Prostate gland (tissue), 2 donors: ENCODE results near the gene COL13A1. TPM values are rescaled to one million over a fixed set of nuclear protein-coding genes. Genes with fewer than 3 reads are reported as not detected.

Source experiments
- DNase-seq: peaks from one replicate; pipeline ENCODE4 v3.0.0-alpha.2; 2019; ENCODE audit warnings: low spot score
- H3K27ac ChIP-seq, 2 donors: fragments of 200-600 bp; sonication (generic); 2 replicates each; pipeline ENCODE4 v1.5.1; 2017 to 2019
- H3K27me3 ChIP-seq: fragments of 200-600 bp; sonication (generic); replicated peaks from 2 replicates; pipeline ENCODE4 v1.5.1; 2019; ENCODE audit not compliant: insufficient read depth
- H3K36me3 ChIP-seq, 2 donors: fragments of 200-600 bp; sonication (generic); 1 replicate in 1 of 2; 2 replicates in 1 of 2; pipeline versions ENCODE4 v1.5.1 to v1.8.1; 2017 to 2019
- H3K4me1 ChIP-seq: fragments of 200-600 bp; sonication (generic); replicated peaks from 2 replicates; pipeline ENCODE4 v1.5.1; 2019
- H3K4me3 ChIP-seq, 2 donors: fragments of 200-600 bp; sonication (generic); 2 replicates each; pipeline ENCODE4 v1.5.1; 2017 to 2019
- H3K9me3 ChIP-seq: fragments of 200-600 bp; sonication (generic); 2 replicates; pipeline ENCODE4 v1.5.1; 2017
- CTCF ChIP-seq, 4 experiments: fragments of 200-600 bp in 2 of 4; fragments of 450-650 bp in 2 of 4; sonication (generic) in 2 of 4; IDR thresholded peaks; 1 replicate in 3 of 4; 2 replicates in 1 of 4; pipeline ENCODE4 v1.5.1; 2016 to 2019; ENCODE audit warnings: antibody characterized with exemption in 4 of 4, mild to moderate bottlenecking in 2 of 4, moderate library complexity in 2 of 4
- POLR2A ChIP-seq: fragments of 450-650 bp; IDR thresholded peaks from one replicate; pipeline ENCODE4 v1.6.1; 2016; ENCODE audit warnings: antibody characterized with exemption, mild to moderate bottlenecking
- POLR2AphosphoS5 ChIP-seq: sonication (generic); formaldehyde crosslinking; IDR thresholded peaks from one replicate; pipeline ENCODE4 v1.6.1; 2017; ENCODE audit warnings: antibody characterized with exemption
- WGBS: methylation state at CpG from one replicate; pipeline ENCODE4 v1.1.5; 2018; 5-methylcytosine and 5-hydroxymethylcytosine counted together
- intact Hi-C: fragments of 100-400 bp; cut with DNase I; formaldehyde crosslinking; loops from one replicate; pipeline ENCODE4 v1.14.2; 2022
- total RNA-seq, 2 donors: library from RNA; depleted of rRNA; stranded (reverse); fragments of >200 nt; gene quantifications; one replicate each; pipeline ENCODE4 v1.1.0, GENCODE V29; 2016

Gene COL13A1
- total RNA-seq, 2 donors from 2014 or later: 2.1 to 3.0 TPM

- Histone ChIP-seq H3K27me3 (no peaks in the 10 kb centered on the region), H3K9me3 (no peaks in the 10 kb centered on the region), H3K4me3 (no peak overlapping the region), H3K36me3 (no peaks in the 10 kb centered on the region), H3K27ac (no peak overlapping the region), H3K4me1 (no peaks in the 10 kb centered on the region)
- TF ChIP-seq POLR2AphosphoS5 (no peak), CTCF (IDR thresholded peaks at IDR 0.05) (no peak), POLR2A (no peak)
- intact Hi-C loops: no loop called here
- WGBS: 49% methylated on average over 10 of the region's 10 CpGs
- DNase-seq: no peak
Measured at GRCh38 chr10:69757553-69758309, 44.0 kb upstream of the COL13A1 start.

DNA sequence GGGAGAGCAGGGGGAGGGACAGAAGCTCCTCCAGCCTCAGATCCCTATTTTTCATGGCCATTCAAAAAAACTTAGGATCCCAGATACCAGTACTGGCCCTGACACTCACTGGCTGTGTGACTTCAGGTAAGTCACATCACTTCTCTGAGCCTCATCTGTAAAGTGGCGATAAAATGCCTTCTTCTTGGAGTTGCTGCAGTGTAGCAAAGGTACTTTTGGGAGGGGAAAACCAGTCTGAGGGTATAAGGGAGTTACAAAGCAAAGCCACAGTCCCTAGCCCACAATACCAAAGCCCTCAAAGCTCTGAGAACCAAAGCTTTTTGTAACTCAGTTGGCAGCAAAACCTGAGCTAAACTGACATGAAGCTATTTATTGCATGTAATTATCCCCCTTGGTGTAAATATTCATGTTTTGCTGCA is 43.4 kb upstream of the COL13A1 start:
- H3K36me3 ChIP-seq: no peaks in the 10 kb centered on the region
- no peak overlapping the region for H3K27ac ChIP-seq
- no peaks in the 10 kb centered on the region for H3K4me1 ChIP-seq
- no peak for TF ChIP-seq POLR2AphosphoS5
- no peak for TF ChIP-seq CTCF (IDR thresholded peaks at IDR 0.05)
- no peak for TF ChIP-seq POLR2A
- no peak for DNase-seq
- H3K27me3 ChIP-seq: no peaks in the 10 kb centered on the region
- H3K4me3 ChIP-seq: no peak overlapping the region
- 89% methylated on average over 1 of the region's 1 CpG for WGBS
- H3K9me3 ChIP-seq: no peaks in the 10 kb centered on the region
- intact Hi-C loops: no loop called here

- H3K36me3 ChIP-seq: no peaks in the 10 kb centered on the region
- intact Hi-C loops: no loop called here
- H3K27ac ChIP-seq: no peak overlapping the region
- H3K27me3 ChIP-seq: no peaks in the 10 kb centered on the region
- DNase-seq: no peak
- TF ChIP-seq POLR2A (no peak), POLR2AphosphoS5 (no peak), CTCF (IDR thresholded peaks at IDR 0.05) (no peak)
- H3K4me1 ChIP-seq: no peaks in the 10 kb centered on the region
- 79% methylated on average over 6 of the region's 6 CpGs for WGBS
- H3K9me3 ChIP-seq: no peaks in the 10 kb centered on the region
- no peak overlapping the region for H3K4me3 ChIP-seq
Measured at GRCh38 chr10:69759641-69760040, 42.1 kb upstream of the COL13A1 start.

- H3K27ac ChIP-seq: no peak overlapping the region
- H3K4me3 ChIP-seq: no peak overlapping the region
- no peaks in the 10 kb centered on the region for H3K4me1 ChIP-seq
- TF ChIP-seq POLR2A (no peak), POLR2AphosphoS5 (no peak), CTCF (IDR thresholded peaks at IDR 0.05) (no peak)
- 67% methylated on average over 5 of the region's 5 CpGs for WGBS
- intact Hi-C loops: no loop called here
- no peaks in the 10 kb centered on the region for H3K36me3 ChIP-seq
- H3K9me3 ChIP-seq: no peaks in the 10 kb centered on the region
- DNase-seq: no peak
- no peaks in the 10 kb centered on the region for H3K27me3 ChIP-seq
Measured at GRCh38 chr10:69760072-69760471, 41.6 kb upstream of the COL13A1 start.

GRCh38 chr10:69761320-69761719 is 40.4 kb upstream of the COL13A1 start:
- H3K27me3 ChIP-seq: no peaks in the 10 kb centered on the region
- H3K9me3 ChIP-seq: no peaks in the 10 kb centered on the region
- intact Hi-C loops: no loop called here
- H3K4me1 ChIP-seq: no peaks in the 10 kb centered on the region
- no peaks in the 10 kb centered on the region for H3K36me3 ChIP-seq
- no peak overlapping the region for H3K27ac ChIP-seq
- 84% methylated on average over 4 of the region's 4 CpGs for WGBS
- TF ChIP-seq POLR2AphosphoS5: no peak
- no peak for TF ChIP-seq POLR2A
- TF ChIP-seq CTCF (IDR thresholded peaks at IDR 0.05): no peak
- no peak for DNase-seq
- no peak overlapping the region for H3K4me3 ChIP-seq
